Right lobe of liver (tissue), 4 donors: ENCODE data around the gene ZNF280D.
"Not testable (repeated sequence)": the region's sequence is repeated elsewhere in the genome, so short reads cannot be mapped to it uniquely, and the experiment has no call there.

ENCODE experiments used
- POLR2A ChIP-seq: fragments of 450-650 bp; IDR thresholded peaks from one replicate; pipeline ENCODE4 v1.6.1; 2017; ENCODE audit warnings: antibody characterized with exemption, mild to moderate bottlenecking
- TF ChIP-seq, protein P1 (sequence below), 4 donors: fragments of 200-600 bp in 3 of 4; fragments of 450-650 bp in 1 of 4; IDR thresholded peaks; one replicate each; pipeline versions ENCODE4 v1.5.1 to v1.8.0; 2016 to 2022; ENCODE audit warnings: antibody characterized with exemption in 4 of 4, mild to moderate bottlenecking in 2 of 4
- donor health status: DM: no; HTN: no; CAD: no.
- donor health status: DM: no; HTN: no; CAD: no.
- donor health status: DM: no; HTN: yes; CAD: no.

GRCh38 chr15:56709502-56709901, 23.8 kb downstream of the ZNF280D start:
- TF ChIP-seq, protein P1, sequence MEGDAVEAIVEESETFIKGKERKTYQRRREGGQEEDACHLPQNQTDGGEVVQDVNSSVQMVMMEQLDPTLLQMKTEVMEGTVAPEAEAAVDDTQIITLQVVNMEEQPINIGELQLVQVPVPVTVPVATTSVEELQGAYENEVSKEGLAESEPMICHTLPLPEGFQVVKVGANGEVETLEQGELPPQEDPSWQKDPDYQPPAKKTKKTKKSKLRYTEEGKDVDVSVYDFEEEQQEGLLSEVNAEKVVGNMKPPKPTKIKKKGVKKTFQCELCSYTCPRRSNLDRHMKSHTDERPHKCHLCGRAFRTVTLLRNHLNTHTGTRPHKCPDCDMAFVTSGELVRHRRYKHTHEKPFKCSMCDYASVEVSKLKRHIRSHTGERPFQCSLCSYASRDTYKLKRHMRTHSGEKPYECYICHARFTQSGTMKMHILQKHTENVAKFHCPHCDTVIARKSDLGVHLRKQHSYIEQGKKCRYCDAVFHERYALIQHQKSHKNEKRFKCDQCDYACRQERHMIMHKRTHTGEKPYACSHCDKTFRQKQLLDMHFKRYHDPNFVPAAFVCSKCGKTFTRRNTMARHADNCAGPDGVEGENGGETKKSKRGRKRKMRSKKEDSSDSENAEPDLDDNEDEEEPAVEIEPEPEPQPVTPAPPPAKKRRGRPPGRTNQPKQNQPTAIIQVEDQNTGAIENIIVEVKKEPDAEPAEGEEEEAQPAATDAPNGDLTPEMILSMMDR (IDR thresholded peaks at IDR 0.05): not testable (repeated sequence)
- not testable (repeated sequence) for TF ChIP-seq POLR2A
